HG03135 (cell line): Measurements from ENCODE around the gene TBC1D21.

Source experiments
- ATAC-seq: cut with Tn5 transposase; IDR thresholded peaks from one replicate; pipeline ENCODE4 v1.9.1; 2021; ENCODE audit warnings: mild to moderate bottlenecking, moderate library complexity; ENCODE audit not compliant: unreplicated experiment

The TBC1D21 gene

GRCh38 chr15:73873456-73873855 lies at the start of gene TBC1D21:
TBC1D21 (plus strand) TSS chr15:73873564; CDS start chr15:73873710, 146 bp downstream.
- no peak for ATAC-seq

- no peak for ATAC-seq
These were observed 46.6 kb upstream of the TBC1D21 start for GRCh38 chr15:73826711-73827251.

GRCh38 chr15:73829523-73829922 lies 43.8 kb upstream of the TBC1D21 start:
- ATAC-seq = no peak

- no peak for ATAC-seq
These were observed 40.7 kb upstream of the TBC1D21 start for GRCh38 chr15:73832657-73833056.

- ATAC-seq = no peak
These were observed 36.5 kb upstream of the TBC1D21 start for GRCh38 chr15:73836845-73837244.

GRCh38 chr15:73838831-73839426 lies 34.4 kb upstream of the TBC1D21 start:
- no peak for ATAC-seq

- ATAC-seq = no peak
These were observed 33.5 kb upstream of the TBC1D21 start for GRCh38 chr15:73839699-73840377.

GRCh38 chr15:73840771-73841170 lies 32.6 kb upstream of the TBC1D21 start:
- ATAC-seq = no peak

- no peak for ATAC-seq
These were observed 31.3 kb upstream of the TBC1D21 start for GRCh38 chr15:73841756-73842725.

- ATAC-seq = no peak
These were observed 29.6 kb upstream of the TBC1D21 start for GRCh38 chr15:73843787-73844186.

GRCh38 chr15:73844356-73844755 lies 29.0 kb upstream of the TBC1D21 start:
- ATAC-seq = no peak

- ATAC-seq = no peak
These were observed 27.9 kb upstream of the TBC1D21 start for GRCh38 chr15:73845507-73845906.

GRCh38 chr15:73845907-73846306 lies 27.5 kb upstream of the TBC1D21 start:
- ATAC-seq = no peak

GRCh38 chr15:73849641-73850040 lies 23.7 kb upstream of the TBC1D21 start:
- no peak for ATAC-seq

- ATAC-seq = no peak
These were observed 23.1 kb upstream of the TBC1D21 start for GRCh38 chr15:73850228-73850627.

GRCh38 chr15:73851689-73852088 lies 21.7 kb upstream of the TBC1D21 start:
- ATAC-seq = no peak

- no peak for ATAC-seq
These were observed 20.9 kb upstream of the TBC1D21 start for GRCh38 chr15:73852507-73852906.

GRCh38 chr15:73854265-73854664 lies 19.1 kb upstream of the TBC1D21 start:
- no peak for ATAC-seq

GRCh38 chr15:73856458-73857192 lies 16.7 kb upstream of the TBC1D21 start:
- no peak for ATAC-seq

- no peak for ATAC-seq
These were observed 16.0 kb upstream of the TBC1D21 start for GRCh38 chr15:73857193-73857920.
